T-helper 1 cell treated with Interleukin-12 subunit alpha and Interleukin-12 subunit beta and Interleukin-4 antibody, amounts not matched to agents 30 μg/mL and 1 μg/mL, for 36 hours (primary cell): ENCODE results near the gene FZR1.
A peak's percentile ranks its signal among the peaks of the same experiment; 100 is the strongest.

Source experiments
- H3K27ac Mint-ChIP-seq: one replicate; pipeline ENCODE4 v1.8.0; 2021; ENCODE audit warnings: mild to moderate bottlenecking, mixed read lengths
- H3K27me3 Mint-ChIP-seq: one replicate; pipeline ENCODE4 v1.8.0; 2021; ENCODE audit warnings: low read depth, mixed read lengths
- H3K36me3 Mint-ChIP-seq: one replicate; pipeline ENCODE4 v1.8.0; 2021; ENCODE audit warnings: low read depth, mixed read lengths
- H3K4me1 Mint-ChIP-seq: one replicate; pipeline ENCODE4 v1.8.0; 2021; ENCODE audit warnings: low read depth, mixed read lengths
- H3K4me3 Mint-ChIP-seq: one replicate; pipeline ENCODE4 v1.8.0; 2021; ENCODE audit warnings: mild to moderate bottlenecking, moderate library complexity, mixed read lengths
- H3K9me3 Mint-ChIP-seq: one replicate; pipeline ENCODE4 v1.8.0; 2021; ENCODE audit warnings: mixed read lengths

Gene FZR1

GRCh38 chr19:3505598-3506383 lies at the start of gene FZR1:
Gene FZR1 (plus strand): TSS chr19:3506311. CDS start chr19:3522990, 16,679 bp downstream.
- Mint-ChIP-seq H3K36me3 (peaks cover 13% of the 10 kb centered on the region), H3K9me3 (no peaks in the 10 kb centered on the region), H3K27ac (peak within 1 kb of the TSS; percentile 96), H3K4me3 (peak within 1 kb of the TSS; percentile 94), H3K4me1 (peaks cover 37% of the 10 kb centered on the region), H3K27me3 (no peaks in the 10 kb centered on the region)

GRCh38 chr19:3456925-3457527 lies 49.1 kb upstream of the FZR1 start:
- Mint-ChIP-seq H3K4me3 (no peak overlapping the region), H3K9me3 (no peaks in the 10 kb centered on the region), H3K36me3 (peaks cover 2% of the 10 kb centered on the region)

GRCh38 chr19:3457528-3458228 lies 48.4 kb upstream of the FZR1 start:
- no peak overlapping the region for H3K27ac Mint-ChIP-seq
- peaks cover 2% of the 10 kb centered on the region for H3K36me3 Mint-ChIP-seq

More at GRCh38 chr19:3456925-3457527, 49.1 kb upstream of the FZR1 start:
- Mint-ChIP-seq H3K27ac (no peak overlapping the region), H3K27me3 (no peaks in the 10 kb centered on the region), H3K4me1 (no peaks in the 10 kb centered on the region)

DNA sequence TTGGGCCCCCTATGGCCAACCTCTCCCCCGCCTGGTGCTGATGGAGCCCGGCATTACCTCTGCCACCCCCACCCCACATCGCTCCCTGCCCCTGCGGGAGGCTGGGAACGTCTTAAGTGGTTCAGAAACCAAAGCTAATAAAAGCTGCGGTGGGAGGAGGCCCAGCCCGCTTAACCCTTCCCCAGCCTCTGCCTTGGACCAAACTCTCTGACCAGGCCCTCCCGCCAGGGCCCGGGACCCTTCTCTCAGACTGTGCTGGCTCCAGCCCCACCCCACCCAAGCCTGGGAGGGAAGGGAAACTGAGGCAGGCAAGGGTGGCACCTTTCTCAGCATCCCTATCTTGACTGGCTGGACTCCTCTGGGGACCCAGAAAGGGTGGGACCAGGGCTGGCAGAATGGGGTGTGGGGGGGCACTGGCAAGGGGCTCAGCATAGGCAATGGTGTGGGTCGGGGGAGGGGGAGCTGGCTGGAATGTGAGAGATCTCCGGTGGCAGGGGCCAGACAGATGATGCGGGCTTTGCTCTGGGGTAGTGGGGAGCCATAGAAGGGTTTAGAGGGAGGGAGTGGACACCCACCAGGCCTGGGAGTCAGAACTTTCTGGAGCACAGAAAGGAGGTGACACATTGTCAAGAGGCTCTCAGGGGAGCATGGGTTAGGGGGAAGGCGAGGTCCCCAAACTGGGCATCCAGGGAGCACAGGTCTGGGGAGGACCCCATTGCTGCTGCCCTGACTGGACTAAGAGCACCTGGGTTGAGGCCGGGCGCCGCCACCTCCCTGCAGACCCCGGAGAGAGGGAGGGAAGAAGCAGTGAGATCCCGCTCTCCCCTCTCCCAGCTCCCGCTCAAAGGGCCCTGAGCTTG lies 47.7 kb upstream of the FZR1 start:
- Mint-ChIP-seq H3K36me3 (no peaks in the 10 kb centered on the region), H3K27ac (no peak overlapping the region), H3K4me3 (no peak overlapping the region), H3K9me3 (no peaks in the 10 kb centered on the region), H3K27me3 (no peaks in the 10 kb centered on the region), H3K4me1 (no peaks in the 10 kb centered on the region)

More at GRCh38 chr19:3457528-3458228, 48.4 kb upstream of the FZR1 start:
- no peaks in the 10 kb centered on the region for H3K27me3 Mint-ChIP-seq
- H3K4me3 Mint-ChIP-seq: no peak overlapping the region
- no peaks in the 10 kb centered on the region for H3K9me3 Mint-ChIP-seq
- no peaks in the 10 kb centered on the region for H3K4me1 Mint-ChIP-seq

DNA sequence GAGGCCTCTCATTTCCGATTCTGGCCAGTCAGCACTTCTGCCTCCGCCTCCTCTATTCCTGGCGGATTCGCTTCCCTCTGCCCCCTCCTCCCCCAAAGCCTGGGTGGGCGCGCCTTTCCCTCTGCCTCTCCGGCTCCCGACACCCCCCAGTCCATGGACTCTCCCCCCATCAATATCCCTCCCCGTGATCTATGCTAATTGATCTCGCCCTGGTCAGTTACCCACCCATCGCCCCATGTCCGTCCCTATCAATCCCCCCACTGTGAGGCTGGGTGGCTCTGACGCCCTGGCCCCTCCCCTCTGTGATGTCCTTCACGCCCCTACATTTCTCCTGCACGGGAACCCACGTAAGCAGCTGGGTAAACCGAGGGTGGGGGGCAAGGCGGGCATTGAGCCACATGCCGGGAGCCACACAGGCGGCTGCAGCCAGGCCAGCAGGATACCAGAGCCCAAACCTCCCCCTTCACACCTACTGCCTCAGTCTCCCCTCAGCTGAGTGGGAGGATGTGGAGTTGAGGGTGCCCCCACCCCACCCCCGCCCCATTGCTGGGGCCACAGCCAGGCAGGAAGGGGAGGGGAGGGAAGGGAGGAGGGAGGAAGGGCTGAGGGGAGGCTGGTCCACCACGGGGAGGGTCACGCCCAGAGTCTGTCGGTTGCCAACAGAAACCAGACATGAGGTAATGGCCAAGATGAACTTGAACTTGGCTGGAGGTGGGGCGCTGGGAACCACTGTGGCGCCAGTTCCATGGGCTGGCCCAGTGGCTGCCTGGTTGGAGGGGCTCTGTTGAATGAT lies 46.8 kb upstream of the FZR1 start:
- Mint-ChIP-seq H3K36me3 (no peaks in the 10 kb centered on the region), H3K9me3 (no peaks in the 10 kb centered on the region), H3K27me3 (no peaks in the 10 kb centered on the region), H3K27ac (peak overlapping the region; percentile 41), H3K4me3 (no peak overlapping the region), H3K4me1 (no peaks in the 10 kb centered on the region)

- Mint-ChIP-seq H3K27me3 (no peaks in the 10 kb centered on the region), H3K4me3 (no peak overlapping the region), H3K36me3 (no peaks in the 10 kb centered on the region), H3K27ac (no peak overlapping the region), H3K4me1 (no peaks in the 10 kb centered on the region), H3K9me3 (no peaks in the 10 kb centered on the region)
Observed at GRCh38 chr19:3459965-3460582, 46.0 kb upstream of the FZR1 start.

GRCh38 chr19:3462991-3463713 lies 43.0 kb upstream of the FZR1 start:
- Mint-ChIP-seq H3K36me3 (no peaks in the 10 kb centered on the region), H3K9me3 (no peaks in the 10 kb centered on the region), H3K27me3 (no peaks in the 10 kb centered on the region), H3K27ac (no peak overlapping the region), H3K4me1 (no peaks in the 10 kb centered on the region), H3K4me3 (no peak overlapping the region)

DNA sequence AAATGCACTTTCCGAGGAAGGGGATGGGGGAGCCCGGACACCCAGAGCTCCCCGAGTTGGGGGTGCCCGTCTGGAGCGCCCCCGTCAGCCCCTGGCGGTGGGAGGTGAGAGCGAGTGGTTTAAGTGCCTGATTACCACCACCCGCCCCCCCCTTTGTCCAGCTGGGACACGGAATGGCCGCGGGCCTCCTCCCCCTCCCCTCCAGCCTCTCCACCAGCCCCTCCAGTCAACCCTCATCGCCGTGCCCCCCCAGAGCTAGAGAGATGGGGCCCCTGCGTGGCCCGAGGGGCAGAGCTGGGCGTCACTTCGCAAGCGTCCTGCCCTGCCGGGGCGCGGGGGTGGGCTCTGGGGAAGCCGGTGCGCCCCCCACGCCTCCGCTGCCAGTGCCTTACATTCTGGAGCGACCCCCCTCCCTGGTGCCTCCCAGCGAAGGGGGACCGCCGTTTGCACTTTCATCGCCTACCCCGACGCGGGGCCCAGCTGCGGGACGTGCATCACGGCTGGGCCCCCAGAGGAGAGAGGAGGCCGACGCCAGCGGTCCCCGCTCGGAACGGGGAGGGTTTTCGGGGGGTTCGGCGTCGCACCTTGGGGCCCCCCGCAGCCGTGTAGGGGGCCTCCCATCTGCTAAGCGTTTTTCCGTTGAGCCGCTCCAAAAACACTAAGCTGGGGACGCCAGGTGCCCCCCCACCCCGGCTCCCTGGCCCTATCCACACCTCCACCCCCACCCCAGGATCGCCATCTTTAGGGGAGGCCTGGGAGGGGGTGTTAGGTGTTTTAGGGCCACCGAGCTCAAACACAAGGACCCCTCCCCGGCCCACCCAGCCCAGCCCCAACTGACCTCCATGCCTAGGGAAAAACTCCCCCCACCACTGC lies 42.2 kb upstream of the FZR1 start:
- H3K27me3 Mint-ChIP-seq: no peaks in the 10 kb centered on the region
- H3K27ac Mint-ChIP-seq: no peak overlapping the region
- no peaks in the 10 kb centered on the region for H3K36me3 Mint-ChIP-seq
- no peaks in the 10 kb centered on the region for H3K9me3 Mint-ChIP-seq
- H3K4me3 Mint-ChIP-seq: no peak overlapping the region
- no peaks in the 10 kb centered on the region for H3K4me1 Mint-ChIP-seq

GRCh38 chr19:3464587-3465235 lies 41.4 kb upstream of the FZR1 start:
- Mint-ChIP-seq H3K36me3 (no peaks in the 10 kb centered on the region), H3K27ac (no peak overlapping the region), H3K9me3 (no peaks in the 10 kb centered on the region), H3K4me1 (no peaks in the 10 kb centered on the region), H3K4me3 (no peak overlapping the region), H3K27me3 (no peaks in the 10 kb centered on the region)

DNA sequence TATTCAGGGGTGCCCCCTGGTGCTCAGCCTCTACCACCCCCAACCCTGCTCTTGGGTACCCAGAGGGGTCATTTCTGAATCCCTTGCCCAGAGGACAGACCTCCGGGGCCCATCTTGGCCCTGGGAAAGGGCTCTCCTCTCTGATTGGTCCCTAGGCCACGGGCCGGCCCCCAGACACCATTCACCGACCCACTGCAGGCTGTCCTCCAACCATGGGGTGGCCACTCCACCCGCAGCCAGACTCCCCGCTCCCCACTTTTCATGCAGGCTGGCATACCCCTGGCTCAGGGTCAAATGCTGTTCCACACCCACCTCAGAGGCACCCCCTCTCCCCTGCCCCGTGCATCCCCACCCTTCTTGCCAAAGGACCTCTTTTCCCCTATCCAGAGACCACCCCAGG lies 40.6 kb upstream of the FZR1 start:
- H3K27ac Mint-ChIP-seq: no peak overlapping the region
- H3K4me3 Mint-ChIP-seq: no peak overlapping the region
- no peaks in the 10 kb centered on the region for H3K27me3 Mint-ChIP-seq
- no peaks in the 10 kb centered on the region for H3K9me3 Mint-ChIP-seq
- H3K36me3 Mint-ChIP-seq: no peaks in the 10 kb centered on the region
- no peaks in the 10 kb centered on the region for H3K4me1 Mint-ChIP-seq

- no peaks in the 10 kb centered on the region for H3K4me1 Mint-ChIP-seq
- no peaks in the 10 kb centered on the region for H3K27me3 Mint-ChIP-seq
- H3K27ac Mint-ChIP-seq: no peak overlapping the region
- H3K36me3 Mint-ChIP-seq: no peaks in the 10 kb centered on the region
- no peak overlapping the region for H3K4me3 Mint-ChIP-seq
- H3K9me3 Mint-ChIP-seq: no peaks in the 10 kb centered on the region
Observed at GRCh38 chr19:3466635-3467034, 39.5 kb upstream of the FZR1 start.
